Keratinocyte (primary cell): ENCODE measurements around the gene ATN1. TPM values are rescaled to one million over a fixed set of nuclear protein-coding genes. Genes with fewer than 3 reads are reported as not detected.

Experiments
- DNase-seq: peaks from one replicate; pipeline ENCODE4 v3.0.0-alpha.2; 2011; ENCODE audit warnings: low read depth, missing footprints, low spot score
- FAIRE-seq: peaks from 2 replicates; lab custom pipeline; 2011; peaks lifted over from hg19 to GRCh38; lab: Jason Lieb, UNC
- H2AFZ ChIP-seq: 2 replicates; pipeline ENCODE4 v1.6.0; 2012; ENCODE audit warnings: low read length, control low read depth, inconsistent platforms; ENCODE audit not compliant: control insufficient read depth
- H3K27ac ChIP-seq: 2 replicates; pipeline ENCODE4 v1.5.1; 2011; ENCODE audit warnings: low read length; ENCODE audit not compliant: control insufficient read depth, insufficient read depth
- H3K27me3 ChIP-seq: 3 replicates; pipeline ENCODE4 v1.6.0; 2011; ENCODE audit warnings: low read length; ENCODE audit not compliant: control insufficient read depth, insufficient read depth; ENCODE audit errors: extremely low read depth
- H3K36me3 ChIP-seq, 2 experiments: 2 replicates in 1 of 2; 3 replicates in 1 of 2; pipeline ENCODE4 v1.5.1; 2011; ENCODE audit warnings: low read length in 2 of 2, mild to moderate bottlenecking in 1 of 2; ENCODE audit not compliant: control insufficient read depth in 2 of 2, insufficient read depth in 2 of 2; ENCODE audit errors: extremely low read depth in 1 of 2
- H3K4me1 ChIP-seq: 3 replicates; pipeline ENCODE4 v1.5.1; 2011; ENCODE audit warnings: low read length; ENCODE audit not compliant: control insufficient read depth, insufficient read depth; ENCODE audit errors: extremely low read depth
- H3K4me2 ChIP-seq: 3 replicates; pipeline ENCODE4 v1.6.0; 2011; ENCODE audit warnings: low read depth, low read length; ENCODE audit not compliant: control insufficient read depth, insufficient read depth; ENCODE audit errors: extremely low read depth
- H3K4me3 ChIP-seq, 3 experiments: fragments of 200-600 bp in 1 of 3; sonication (generic) in 1 of 3; 2 replicates in 2 of 3; 3 replicates in 1 of 3; pipeline ENCODE4 v1.5.1; 2011 to 2016; ENCODE audit warnings: low read length in 3 of 3, mild to moderate bottlenecking in 3 of 3, control low read depth in 2 of 3, inconsistent platforms in 1 of 3, low read depth in 1 of 3, mixed read lengths in 1 of 3, mixed run types in 1 of 3, moderate library complexity in 1 of 3; ENCODE audit not compliant: control insufficient read depth in 2 of 3, insufficient read depth in 2 of 3; ENCODE audit errors: extremely low read depth in 1 of 3
- H3K79me2 ChIP-seq: 2 replicates; pipeline ENCODE4 v1.6.0; 2012; ENCODE audit warnings: low read length; ENCODE audit not compliant: control insufficient read depth, insufficient read depth
- H3K9ac ChIP-seq: 3 replicates; pipeline ENCODE4 v1.6.0; 2011; ENCODE audit warnings: low read length; ENCODE audit not compliant: control insufficient read depth, insufficient read depth; ENCODE audit errors: extremely low read depth
- H3K9me1 ChIP-seq: 3 replicates; pipeline ENCODE4 v1.6.0; 2011; ENCODE audit warnings: low read length; ENCODE audit not compliant: control insufficient read depth, insufficient read depth; ENCODE audit errors: extremely low read depth
- H3K9me3 ChIP-seq: 2 replicates; pipeline ENCODE4 v1.5.1; 2012; ENCODE audit warnings: low read depth, low read length; ENCODE audit not compliant: control insufficient read depth
- H4K20me1 ChIP-seq: 3 replicates; pipeline ENCODE4 v1.6.0; 2011; ENCODE audit warnings: low read length; ENCODE audit not compliant: control insufficient read depth, insufficient read depth; ENCODE audit errors: extremely low read depth
- CTCF ChIP-seq, 3 experiments: IDR thresholded peaks in 1 of 3; conservative IDR thresholded peaks in 1 of 3; optimal IDR thresholded peaks in 1 of 3; 2 replicates in 2 of 3; 3 replicates in 1 of 3; pipeline versions ENCODE3 to v1.5.1; 2011; ENCODE audit warnings: low read length in 3 of 3, mild to moderate bottlenecking in 3 of 3, moderate library complexity in 2 of 3, control low read depth in 1 of 3, inconsistent platforms in 1 of 3; ENCODE audit not compliant: insufficient read depth in 2 of 3; ENCODE audit errors: extremely low read depth in 1 of 3
- EZH2 ChIP-seq: IDR thresholded peaks from one replicate; pipeline ENCODE4 v1.6.1; 2012; ENCODE audit warnings: inconsistent platforms, mild to moderate bottlenecking, low read length, moderate library complexity
- dilution Hi-C: fragments of 300-500 bp; cut with MboI; formaldehyde crosslinking; loops from one replicate; pipeline ENCODE4 v1.7.0; 2020; ENCODE audit warnings: low sequenced_read_pairs; ENCODE audit not compliant: extremely low pct_ligation_motif_present
- polyA plus RNA-seq, 5 experiments: library from polyadenylated mRNA; depleted of rRNA in 3 of 5; stranded (reverse) in 3 of 5; stranded (forward) in 1 of 5; unstranded in 1 of 5; fragments of >200 nt; gene quantifications; 1 replicate in 1 of 5; 2 replicates in 3 of 5; 3 replicates in 1 of 5; pipeline versions ENCODE4 v1.2.1 to v1.2.3, GENCODE V29; 2011 to 2012; ENCODE audit warnings: missing spikeins in 2 of 5, low read depth in 1 of 5, low replicate concordance in 1 of 5

ATN1 gene
- polyA plus RNA-seq, 1 donor (not counting 4 experiments of a cell fraction or from before 2014, with no cell fraction given) = 6.2 TPM

- TF ChIP-seq CTCF (optimal IDR thresholded peaks at IDR 0.05 in 1 of 3, IDR thresholded peaks at IDR 0.05 in 1 of 3, conservative IDR thresholded peaks at IDR 0.05 in 1 of 3; ENCODE audit: extremely low read depth in 1 of 3, insufficient read depth in 2 of 3, low read length in 3 of 3) (no peak), EZH2 (no peak)
- peaks cover 30% of the 10 kb centered on the region for H3K79me2 ChIP-seq
- no peak overlapping the region for H2AFZ ChIP-seq
- FAIRE-seq = no peak
- peaks cover 3% of the 10 kb centered on the region for H3K9me1 ChIP-seq
- H4K20me1 ChIP-seq = peaks cover 4% of the 10 kb centered on the region
- no peaks in the 10 kb centered on the region for H3K27me3 ChIP-seq
- no peak overlapping the region for H3K27ac ChIP-seq
- no peaks in the 10 kb centered on the region for H3K9me3 ChIP-seq
- H3K9ac ChIP-seq = no peak overlapping the region
- peaks cover 16 to 20% of the 10 kb centered on the region in 2 experiments for H3K36me3 ChIP-seq
- no peak overlapping the region for H3K4me3 ChIP-seq
- dilution Hi-C loops = no loop called here
- DNase-seq = no peak
- H3K4me2 ChIP-seq = no peak overlapping the region
- H3K4me1 ChIP-seq = peaks cover 16% of the 10 kb centered on the region
These were observed 6.4 kb downstream of the ATN1 start for GRCh38 chr12:6934110-6934509.

- Histone ChIP-seq H3K79me2 (peaks cover 17% of the 10 kb centered on the region), H3K4me3 (no peak overlapping the region), H4K20me1 (no peaks in the 10 kb centered on the region), H3K9me3 (no peaks in the 10 kb centered on the region), H3K9me1 (no peaks in the 10 kb centered on the region), H3K27ac (no peak overlapping the region), H2AFZ (no peak overlapping the region), H3K27me3 (no peaks in the 10 kb centered on the region), H3K36me3 (peaks cover 18 to 23% of the 10 kb centered on the region in 2 experiments), H3K9ac (no peak overlapping the region), H3K4me1 (peaks cover 4% of the 10 kb centered on the region), H3K4me2 (no peak overlapping the region)
- dilution Hi-C loops = no loop called here
- TF ChIP-seq EZH2 = no peak
- no peak for TF ChIP-seq CTCF (optimal IDR thresholded peaks at IDR 0.05 in 1 of 3, IDR thresholded peaks at IDR 0.05 in 1 of 3, conservative IDR thresholded peaks at IDR 0.05 in 1 of 3; ENCODE audit: extremely low read depth in 1 of 3, insufficient read depth in 2 of 3, low read length in 3 of 3)
- DNase-seq = no peak
- no peak for FAIRE-seq
These were observed 7.8 kb downstream of the ATN1 start for GRCh38 chr12:6935371-6936193.
